GM23338 (cell line): ENCODE measurements around the gene SEC24C. TPM values are rescaled to one million over a fixed set of nuclear protein-coding genes. Genes with fewer than 3 reads are reported as not detected.

Experiments used
- ATAC-seq: fragments of 200-7000 bp; cut with Tn5 transposase; 3 replicates; pipeline ENCODE4 v1.9.1; 2020
- DNase-seq: peaks from one replicate; pipeline ENCODE4 v3.0.0-alpha.2; 2015; ENCODE audit warnings: low spot score
- H2AFZ ChIP-seq: fragments of 200-600 bp; sonication (generic); 2 replicates; pipeline ENCODE4 v1.8.0; 2016; ENCODE audit warnings: antibody characterized with exemption, mild to moderate bottlenecking, moderate library complexity
- H3F3A ChIP-seq: fragments of 200-600 bp; sonication (generic); replicated peaks from 2 replicates; pipeline ENCODE4 v1.8.0; 2017; ENCODE audit warnings: antibody characterized with exemption, mixed run types, low read depth
- H3K27ac ChIP-seq: fragments of 200-600 bp; sonication (generic); 2 replicates; pipeline ENCODE4 v1.6.1; 2016; ENCODE audit warnings: low read depth
- H3K27me3 ChIP-seq: fragments of 200-600 bp; sonication (generic); 2 replicates; pipeline ENCODE4 v1.8.0; 2016; ENCODE audit warnings: mild to moderate bottlenecking, mixed run types, moderate library complexity; ENCODE audit not compliant: insufficient read depth
- H3K36me3 ChIP-seq: fragments of 200-600 bp; sonication (generic); 2 replicates; pipeline ENCODE4 v1.8.0; 2016; ENCODE audit warnings: mild to moderate bottlenecking; ENCODE audit not compliant: insufficient read depth
- H3K4me1 ChIP-seq: fragments of 200-600 bp; sonication (generic); 2 replicates; pipeline ENCODE4 v1.8.0; 2016; ENCODE audit warnings: mild to moderate bottlenecking, moderate library complexity; ENCODE audit not compliant: insufficient read depth
- H3K4me2 ChIP-seq: fragments of 200-600 bp; sonication (generic); 2 replicates; pipeline ENCODE4 v1.7.1; 2017; ENCODE audit warnings: mixed run types
- H3K4me3 ChIP-seq: fragments of 200-600 bp; sonication (generic); 2 replicates; pipeline ENCODE4 v1.6.1; 2016; ENCODE audit warnings: mixed run types
- H3K79me2 ChIP-seq: fragments of 200-600 bp; sonication (generic); replicated peaks from 2 replicates; pipeline ENCODE4 v1.8.0; 2017; ENCODE audit warnings: mild to moderate bottlenecking; ENCODE audit not compliant: insufficient read depth
- H3K9me2 ChIP-seq: fragments of 200-600 bp; sonication (generic); 2 replicates; pipeline ENCODE4 v1.8.0; 2017; ENCODE audit not compliant: insufficient read depth
- H4K20me1 ChIP-seq: fragments of 200-600 bp; sonication (generic); replicated peaks from 2 replicates; pipeline ENCODE4 v1.8.0; 2017; ENCODE audit warnings: mild to moderate bottlenecking; ENCODE audit not compliant: insufficient read depth
- H3K27ac Mint-ChIP-seq: 2 replicates; pipeline ENCODE4 v1.8.0; 2020; ENCODE audit warnings: inconsistent platforms, mild to moderate bottlenecking, moderate library complexity, mixed read lengths
- H3K27me3 Mint-ChIP-seq: 3 replicates; pipeline ENCODE4 v1.8.0; 2022; ENCODE audit warnings: low read depth, mild to moderate bottlenecking, moderate library complexity, mixed read lengths, inconsistent platforms; ENCODE audit not compliant: insufficient read depth, poor library complexity
- H3K36me3 Mint-ChIP-seq: 3 replicates; pipeline ENCODE4 v1.8.0; 2021; ENCODE audit warnings: low read depth, mild to moderate bottlenecking, inconsistent platforms, moderate library complexity, mixed read lengths
- H3K4me1 Mint-ChIP-seq: 3 replicates; pipeline ENCODE4 v1.8.0; 2020; ENCODE audit warnings: mild to moderate bottlenecking, inconsistent platforms, mixed read lengths
- H3K4me3 Mint-ChIP-seq: 3 replicates; pipeline ENCODE4 v1.8.0; 2021; ENCODE audit warnings: moderate library complexity, mild to moderate bottlenecking, inconsistent platforms, mixed read lengths
- H3K9me3 Mint-ChIP-seq: 3 replicates; pipeline ENCODE4 v1.8.0; 2020; ENCODE audit warnings: moderate library complexity, mild to moderate bottlenecking, inconsistent platforms, mixed read lengths
- CREB1 ChIP-seq: fragments of 250-450 bp; sonication (Bioruptor Pico); IDR thresholded peaks from 2 replicates; pipeline ENCODE4 v1.5.0; 2020; ENCODE audit warnings: low read depth, mild to moderate bottlenecking, moderate library complexity
- CTCF ChIP-seq, 2 experiments: fragments of 200-600 bp in 1 of 2; sonication (generic) in 1 of 2; conservative IDR thresholded peaks; 2 replicates each; pipeline versions ENCODE4 v1.5.1 to v1.6.1; 2016 to 2017; ENCODE audit warnings: antibody characterized with exemption in 2 of 2, low read depth in 2 of 2, mild to moderate bottlenecking in 2 of 2, moderate library complexity in 1 of 2
- EZH2 ChIP-seq: fragments of 200-600 bp; sonication (generic); IDR thresholded peaks from one replicate; pipeline ENCODE4 v1.8.0; 2017; ENCODE audit warnings: antibody characterized with exemption, mild to moderate bottlenecking, low read depth; ENCODE audit not compliant: unreplicated experiment
- EZH2phosphoT487 ChIP-seq: fragments of 200-600 bp; sonication (generic); IDR thresholded peaks from one replicate; pipeline ENCODE4 v1.8.1; 2018; ENCODE audit warnings: antibody characterized with exemption; ENCODE audit not compliant: unreplicated experiment
- JUNB ChIP-seq: IDR thresholded peaks from one replicate; pipeline ENCODE4 v1.6.1; 2016; ENCODE audit warnings: antibody characterized with exemption; ENCODE audit not compliant: unreplicated experiment
- NANOG ChIP-seq: IDR thresholded peaks from 2 replicates; pipeline ENCODE4 v1.6.1; 2016; ENCODE audit warnings: antibody characterized with exemption, borderline replicate concordance
- POLR2AphosphoS5 ChIP-seq: IDR thresholded peaks from 2 replicates; pipeline ENCODE4 v1.6.1; 2016; ENCODE audit warnings: antibody characterized with exemption, low read depth
- STAT1 ChIP-seq: IDR thresholded peaks from one replicate; pipeline ENCODE4 v1.6.1; 2016; ENCODE audit warnings: antibody characterized with exemption; ENCODE audit not compliant: unreplicated experiment
- ZNF114 ChIP-seq: fragments of 250-450 bp; sonication (Bioruptor Pico); IDR thresholded peaks from 2 replicates; pipeline ENCODE4 v1.5.0; 2020; ENCODE audit warnings: mild to moderate bottlenecking, moderate library complexity
- ZNF331 ChIP-seq: fragments of 250-450 bp; sonication (Bioruptor Pico); IDR thresholded peaks from 2 replicates; pipeline ENCODE4 v1.5.0; 2020; ENCODE audit warnings: low read depth, mild to moderate bottlenecking, moderate library complexity
- ZNF462 ChIP-seq: fragments of 250-450 bp; sonication (Bioruptor Pico); IDR thresholded peaks from 2 replicates; pipeline ENCODE4 v1.5.0; 2020; ENCODE audit warnings: mild to moderate bottlenecking, moderate library complexity
- polyA plus RNA-seq: library from polyadenylated mRNA; unstranded; fragments of >200 nt; fragmentation: Nextera tagmentation; extraction: Ambion mirVana; gene quantifications from 2 replicates; pipeline ENCODE4 v1.2.1, GENCODE V29; 2016
- total RNA-seq: library from RNA; depleted of rRNA; stranded (reverse); fragments of >200 nt; shearing (Covaris generic); gene quantifications from 2 replicates; pipeline ENCODE4 v1.2.3, GENCODE V29; 2014
- TF ChIP-seq, protein P1 (sequence below): IDR thresholded peaks from 2 replicates; pipeline ENCODE4 v1.6.1; 2016; ENCODE audit warnings: antibody characterized with exemption
- TF ChIP-seq, protein P2 (sequence below): IDR thresholded peaks from one replicate; pipeline ENCODE4 v1.6.1; 2018; ENCODE audit warnings: antibody characterized with exemption; ENCODE audit not compliant: unreplicated experiment

SEC24C gene
- total and polyA plus RNA-seq, 2 experiments from 2014 or later: 16.9 to 64.2 TPM

GRCh38 chr10:73761781-73762180 is 17.6 kb downstream of the SEC24C start:
- Histone ChIP-seq H3K9me2 (no peaks in the 10 kb centered on the region), H2AFZ (no peak overlapping the region), H3K4me3 (no peak overlapping the region), H3F3A (no peaks in the 10 kb centered on the region), H3K79me2 (no peaks in the 10 kb centered on the region), H3K4me1 (no peaks in the 10 kb centered on the region), H3K27me3 (no peaks in the 10 kb centered on the region), H3K36me3 (peaks cover 35% of the 10 kb centered on the region), H4K20me1 (peaks cover 15% of the 10 kb centered on the region; the same call in 1 of the 2 replicates), H3K4me2 (no peak overlapping the region), H3K27ac (no peak overlapping the region)
- Mint-ChIP-seq H3K4me3 (no peak overlapping the region), H3K9me3 (no peaks in the 10 kb centered on the region), H3K27ac (no peak overlapping the region), H3K36me3 (peaks cover 46% of the 10 kb centered on the region), H3K27me3 (peaks cover 1% of the 10 kb centered on the region), H3K4me1 (no peaks in the 10 kb centered on the region)
- DNase-seq (no peak), ATAC-seq (no peak)
- TF ChIP-seq, protein P1, sequence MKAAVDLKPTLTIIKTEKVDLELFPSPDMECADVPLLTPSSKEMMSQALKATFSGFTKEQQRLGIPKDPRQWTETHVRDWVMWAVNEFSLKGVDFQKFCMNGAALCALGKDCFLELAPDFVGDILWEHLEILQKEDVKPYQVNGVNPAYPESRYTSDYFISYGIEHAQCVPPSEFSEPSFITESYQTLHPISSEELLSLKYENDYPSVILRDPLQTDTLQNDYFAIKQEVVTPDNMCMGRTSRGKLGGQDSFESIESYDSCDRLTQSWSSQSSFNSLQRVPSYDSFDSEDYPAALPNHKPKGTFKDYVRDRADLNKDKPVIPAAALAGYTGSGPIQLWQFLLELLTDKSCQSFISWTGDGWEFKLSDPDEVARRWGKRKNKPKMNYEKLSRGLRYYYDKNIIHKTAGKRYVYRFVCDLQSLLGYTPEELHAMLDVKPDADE: no peak
- no peak for TF ChIP-seq JUNB
- TF ChIP-seq ZNF331 (CRISPR knock-in tag): no peak
- no peak for TF ChIP-seq ZNF462 (CRISPR knock-in tag)
- TF ChIP-seq NANOG: no peak
- no peak for TF ChIP-seq ZNF114
- TF ChIP-seq POLR2AphosphoS5: no peak
- TF ChIP-seq CREB1 (CRISPR knock-in tag): no peak
- TF ChIP-seq STAT1: no peak
- no peak for TF ChIP-seq EZH2
- TF ChIP-seq, protein P2, sequence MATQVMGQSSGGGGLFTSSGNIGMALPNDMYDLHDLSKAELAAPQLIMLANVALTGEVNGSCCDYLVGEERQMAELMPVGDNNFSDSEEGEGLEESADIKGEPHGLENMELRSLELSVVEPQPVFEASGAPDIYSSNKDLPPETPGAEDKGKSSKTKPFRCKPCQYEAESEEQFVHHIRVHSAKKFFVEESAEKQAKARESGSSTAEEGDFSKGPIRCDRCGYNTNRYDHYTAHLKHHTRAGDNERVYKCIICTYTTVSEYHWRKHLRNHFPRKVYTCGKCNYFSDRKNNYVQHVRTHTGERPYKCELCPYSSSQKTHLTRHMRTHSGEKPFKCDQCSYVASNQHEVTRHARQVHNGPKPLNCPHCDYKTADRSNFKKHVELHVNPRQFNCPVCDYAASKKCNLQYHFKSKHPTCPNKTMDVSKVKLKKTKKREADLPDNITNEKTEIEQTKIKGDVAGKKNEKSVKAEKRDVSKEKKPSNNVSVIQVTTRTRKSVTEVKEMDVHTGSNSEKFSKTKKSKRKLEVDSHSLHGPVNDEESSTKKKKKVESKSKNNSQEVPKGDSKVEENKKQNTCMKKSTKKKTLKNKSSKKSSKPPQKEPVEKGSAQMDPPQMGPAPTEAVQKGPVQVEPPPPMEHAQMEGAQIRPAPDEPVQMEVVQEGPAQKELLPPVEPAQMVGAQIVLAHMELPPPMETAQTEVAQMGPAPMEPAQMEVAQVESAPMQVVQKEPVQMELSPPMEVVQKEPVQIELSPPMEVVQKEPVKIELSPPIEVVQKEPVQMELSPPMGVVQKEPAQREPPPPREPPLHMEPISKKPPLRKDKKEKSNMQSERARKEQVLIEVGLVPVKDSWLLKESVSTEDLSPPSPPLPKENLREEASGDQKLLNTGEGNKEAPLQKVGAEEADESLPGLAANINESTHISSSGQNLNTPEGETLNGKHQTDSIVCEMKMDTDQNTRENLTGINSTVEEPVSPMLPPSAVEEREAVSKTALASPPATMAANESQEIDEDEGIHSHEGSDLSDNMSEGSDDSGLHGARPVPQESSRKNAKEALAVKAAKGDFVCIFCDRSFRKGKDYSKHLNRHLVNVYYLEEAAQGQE: no peak
- no peak for TF ChIP-seq CTCF (conservative IDR thresholded peaks at IDR 0.05; ENCODE audit: low read depth in 2 of 2)
- TF ChIP-seq EZH2phosphoT487: no peak
